ENCODE data around the gene COX4I1.

DNA sequence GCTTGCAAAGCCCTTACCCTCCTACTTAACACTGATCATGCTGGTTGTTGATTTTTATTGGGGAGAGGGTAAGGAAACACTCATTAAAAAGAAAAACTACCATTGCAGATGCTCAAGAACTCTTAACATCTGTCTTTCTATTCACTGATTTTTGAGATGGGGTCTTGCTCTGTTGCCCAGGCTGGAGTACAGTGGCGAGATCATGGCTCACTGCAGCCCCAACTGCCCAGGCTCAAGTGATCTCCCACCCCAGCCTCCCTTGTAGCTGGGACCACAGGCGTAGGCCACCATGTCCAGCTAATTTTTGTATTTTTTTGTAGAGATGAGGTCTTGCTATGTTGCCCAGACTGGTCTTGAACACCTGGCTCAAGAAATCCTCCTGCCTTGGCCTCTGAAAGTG is 14.7 kb upstream of the COX4I1 start:
- no peak for TF ChIP-seq POLR2A (IDR thresholded peaks at IDR 0.05)
- TF ChIP-seq, protein P1, sequence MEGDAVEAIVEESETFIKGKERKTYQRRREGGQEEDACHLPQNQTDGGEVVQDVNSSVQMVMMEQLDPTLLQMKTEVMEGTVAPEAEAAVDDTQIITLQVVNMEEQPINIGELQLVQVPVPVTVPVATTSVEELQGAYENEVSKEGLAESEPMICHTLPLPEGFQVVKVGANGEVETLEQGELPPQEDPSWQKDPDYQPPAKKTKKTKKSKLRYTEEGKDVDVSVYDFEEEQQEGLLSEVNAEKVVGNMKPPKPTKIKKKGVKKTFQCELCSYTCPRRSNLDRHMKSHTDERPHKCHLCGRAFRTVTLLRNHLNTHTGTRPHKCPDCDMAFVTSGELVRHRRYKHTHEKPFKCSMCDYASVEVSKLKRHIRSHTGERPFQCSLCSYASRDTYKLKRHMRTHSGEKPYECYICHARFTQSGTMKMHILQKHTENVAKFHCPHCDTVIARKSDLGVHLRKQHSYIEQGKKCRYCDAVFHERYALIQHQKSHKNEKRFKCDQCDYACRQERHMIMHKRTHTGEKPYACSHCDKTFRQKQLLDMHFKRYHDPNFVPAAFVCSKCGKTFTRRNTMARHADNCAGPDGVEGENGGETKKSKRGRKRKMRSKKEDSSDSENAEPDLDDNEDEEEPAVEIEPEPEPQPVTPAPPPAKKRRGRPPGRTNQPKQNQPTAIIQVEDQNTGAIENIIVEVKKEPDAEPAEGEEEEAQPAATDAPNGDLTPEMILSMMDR (IDR thresholded peaks at IDR 0.05), result no peak

Measured in thyroid gland (tissue), 4 donors.